ENCODE measurements around the gene HAUS7. TPM values are rescaled to one million over a fixed set of nuclear protein-coding genes. Genes with fewer than 3 reads are reported as not detected.

HAUS7 gene
- total RNA-seq, 2 experiments from 2014 or later, result 24.4 to 25.6 TPM

GRCh38 chrX:153438532-153438931 lies 31.8 kb downstream of the HAUS7 start:
- Histone ChIP-seq H3K36me3 (ENCODE audit: insufficient read depth, low read length) (no peaks in the 10 kb centered on the region), H3K4me3 (ENCODE audit: low read length) (no peak overlapping the region), H3K9me3 (ENCODE audit: control insufficient read depth in 1 of 2, insufficient read depth in 1 of 2, low read length in 2 of 2) (no peaks in the 10 kb centered on the region), H3K27ac (ENCODE audit: low read depth in 1 of 2, low read length in 2 of 2) (no peak overlapping the region), H3K4me1 (ENCODE audit: insufficient read depth, low read length) (no peaks in the 10 kb centered on the region), H3K27me3 (ENCODE audit: control insufficient read depth in 1 of 2, insufficient read depth in 2 of 2, low read length in 2 of 2) (no peaks in the 10 kb centered on the region)
- H3K9me3 Mint-ChIP-seq, result no peaks in the 10 kb centered on the region
- ATAC-seq (ENCODE audit: poor library complexity) (no peak), DNase-seq (no peak)
- no peaks in the 10 kb centered on the region for H3K4me1 Mint-ChIP-seq (ENCODE audit: low read depth)
- H3K27me3 Mint-ChIP-seq, result peaks cover 7% of the 10 kb centered on the region
- CTCF ChIA-PET, result no interaction called here
- H3K36me3 Mint-ChIP-seq (ENCODE audit: low read depth), result no peaks in the 10 kb centered on the region
- no peak overlapping the region for H3K4me3 Mint-ChIP-seq
- H3K27ac Mint-ChIP-seq, result no peak overlapping the region
- POLR2A ChIA-PET, result no interaction called here
- intact Hi-C loops (cut with DNase I, micrococcal nuclease), result no loop called here
- no peak for TF ChIP-seq CTCF (IDR thresholded peaks at IDR 0.05)

- intact Hi-C loops (cut with DNase I, micrococcal nuclease), result no loop called here
- CTCF ChIA-PET, result no interaction called here
- H3K27ac ChIP-seq (ENCODE audit: low read depth in 1 of 2, low read length in 2 of 2), result no peak overlapping the region
- POLR2A ChIA-PET, result no interaction called here
- no peaks in the 10 kb centered on the region for H3K9me3 Mint-ChIP-seq
- H3K27ac Mint-ChIP-seq, result no peak overlapping the region
- no peak for ATAC-seq (ENCODE audit: poor library complexity)
- no peak overlapping the region for H3K4me3 ChIP-seq (ENCODE audit: low read length)
- H3K9me3 ChIP-seq (ENCODE audit: control insufficient read depth in 1 of 2, insufficient read depth in 1 of 2, low read length in 2 of 2), result peaks cover 0 to 4% of the 10 kb centered on the region in 2 experiments
- H3K36me3 Mint-ChIP-seq (ENCODE audit: low read depth), result no peaks in the 10 kb centered on the region
- no peaks in the 10 kb centered on the region for H3K27me3 ChIP-seq (ENCODE audit: control insufficient read depth in 1 of 2, insufficient read depth in 2 of 2, low read length in 2 of 2)
- no peak overlapping the region for H3K4me3 Mint-ChIP-seq
- DNase-seq, result no peak
- no peak for TF ChIP-seq CTCF (IDR thresholded peaks at IDR 0.05)
- no peaks in the 10 kb centered on the region for H3K4me1 Mint-ChIP-seq (ENCODE audit: low read depth)
- peaks cover 7% of the 10 kb centered on the region for H3K27me3 Mint-ChIP-seq
- H3K4me1 ChIP-seq (ENCODE audit: insufficient read depth, low read length), result no peaks in the 10 kb centered on the region
- H3K36me3 ChIP-seq (ENCODE audit: insufficient read depth, low read length), result no peaks in the 10 kb centered on the region
Observed at GRCh38 chrX:153435845-153436244, 34.5 kb downstream of the HAUS7 start.

DNA sequence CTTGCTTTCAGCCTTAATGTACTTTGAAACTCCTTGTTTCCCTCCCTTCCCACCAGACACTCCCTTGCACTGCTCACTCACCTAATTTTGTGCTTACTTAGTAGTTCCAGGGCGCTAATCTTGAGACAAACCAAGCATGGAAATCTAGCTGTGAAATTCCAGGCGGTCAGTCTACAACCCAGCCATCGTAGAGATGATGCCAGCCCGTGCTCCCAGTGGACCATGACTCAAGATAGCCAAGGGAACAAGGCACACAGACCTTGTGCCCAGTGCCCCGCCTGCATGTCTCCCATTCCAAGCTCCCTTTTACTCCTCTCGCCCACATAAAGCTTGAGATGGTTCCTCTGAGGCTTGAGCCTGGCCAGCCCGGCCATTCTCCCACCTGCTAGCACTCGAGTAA lies 35.6 kb downstream of the HAUS7 start:
- Histone ChIP-seq H3K9me3 (ENCODE audit: control insufficient read depth in 1 of 2, insufficient read depth in 1 of 2, low read length in 2 of 2) (peaks cover 0 to 4% of the 10 kb centered on the region in 2 experiments), H3K27me3 (ENCODE audit: control insufficient read depth in 1 of 2, insufficient read depth in 2 of 2, low read length in 2 of 2) (no peaks in the 10 kb centered on the region), H3K4me3 (ENCODE audit: low read length) (no peak overlapping the region), H3K4me1 (ENCODE audit: insufficient read depth, low read length) (no peaks in the 10 kb centered on the region), H3K27ac (ENCODE audit: low read depth in 1 of 2, low read length in 2 of 2) (no peak overlapping the region), H3K36me3 (ENCODE audit: insufficient read depth, low read length) (no peaks in the 10 kb centered on the region)
- Mint-ChIP-seq H3K27me3 (peaks cover 11% of the 10 kb centered on the region), H3K36me3 (ENCODE audit: low read depth) (no peaks in the 10 kb centered on the region), H3K4me3 (no peak overlapping the region), H3K9me3 (peaks cover 2% of the 10 kb centered on the region), H3K4me1 (ENCODE audit: low read depth) (no peaks in the 10 kb centered on the region), H3K27ac (no peak overlapping the region)
- ATAC-seq (ENCODE audit: poor library complexity) (no peak), DNase-seq (no peak)
- CTCF ChIA-PET, result no interaction called here
- POLR2A ChIA-PET, result no interaction called here
- no peak for TF ChIP-seq CTCF (IDR thresholded peaks at IDR 0.05)
- intact Hi-C loops (cut with DNase I, micrococcal nuclease), result no loop called here
